MM.1S (cell line): ENCODE data around the gene MARS2.

Source experiments
- EZH2 ChIP-seq: fragments of 300-600 bp; sonication (generic); optimal IDR thresholded peaks from 2 replicates; pipeline ENCODE3; 2017; ENCODE audit warnings: low read depth, mild to moderate bottlenecking, antibody characterized with exemption, low read length, mixed read lengths
- EZH2phosphoT487 ChIP-seq: fragments of 300-600 bp; sonication (generic); IDR thresholded peaks from 2 replicates; pipeline ENCODE4 v1.6.1; 2018; ENCODE audit warnings: antibody characterized with exemption, low read length
- TF ChIP-seq, protein P1 (sequence below): fragments of 300-600 bp; sonication (generic); IDR thresholded peaks from 2 replicates; pipeline ENCODE4 v1.5.1; 2016; ENCODE audit warnings: antibody characterized with exemption, low read length, mixed read lengths

DNA sequence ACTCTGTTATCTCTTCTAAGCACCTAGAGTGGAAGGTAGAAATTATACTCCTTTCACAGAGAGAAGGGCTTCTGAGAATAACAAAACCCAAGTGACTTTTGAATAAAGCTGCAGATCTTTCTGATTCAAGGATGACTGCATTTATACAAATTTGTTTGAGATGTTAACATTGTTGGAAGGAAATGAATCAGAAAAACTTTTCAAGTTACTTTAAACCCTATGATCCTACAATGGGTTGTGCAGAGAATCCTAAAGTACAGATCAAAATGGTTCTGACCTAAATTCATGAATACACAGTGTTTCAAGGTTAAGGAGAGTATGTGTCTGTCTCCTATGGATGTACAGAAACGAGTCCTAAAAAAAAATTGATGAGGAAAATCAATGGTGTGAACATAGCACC, 31.6 kb upstream of the MARS2 start:
- TF ChIP-seq EZH2 (no peak), EZH2phosphoT487 (no peak)
- TF ChIP-seq, protein P1, sequence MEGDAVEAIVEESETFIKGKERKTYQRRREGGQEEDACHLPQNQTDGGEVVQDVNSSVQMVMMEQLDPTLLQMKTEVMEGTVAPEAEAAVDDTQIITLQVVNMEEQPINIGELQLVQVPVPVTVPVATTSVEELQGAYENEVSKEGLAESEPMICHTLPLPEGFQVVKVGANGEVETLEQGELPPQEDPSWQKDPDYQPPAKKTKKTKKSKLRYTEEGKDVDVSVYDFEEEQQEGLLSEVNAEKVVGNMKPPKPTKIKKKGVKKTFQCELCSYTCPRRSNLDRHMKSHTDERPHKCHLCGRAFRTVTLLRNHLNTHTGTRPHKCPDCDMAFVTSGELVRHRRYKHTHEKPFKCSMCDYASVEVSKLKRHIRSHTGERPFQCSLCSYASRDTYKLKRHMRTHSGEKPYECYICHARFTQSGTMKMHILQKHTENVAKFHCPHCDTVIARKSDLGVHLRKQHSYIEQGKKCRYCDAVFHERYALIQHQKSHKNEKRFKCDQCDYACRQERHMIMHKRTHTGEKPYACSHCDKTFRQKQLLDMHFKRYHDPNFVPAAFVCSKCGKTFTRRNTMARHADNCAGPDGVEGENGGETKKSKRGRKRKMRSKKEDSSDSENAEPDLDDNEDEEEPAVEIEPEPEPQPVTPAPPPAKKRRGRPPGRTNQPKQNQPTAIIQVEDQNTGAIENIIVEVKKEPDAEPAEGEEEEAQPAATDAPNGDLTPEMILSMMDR, result no peak
